Right lobe of liver (tissue), 6 donors: ENCODE results near the gene UNC5B. TPM values are rescaled to one million over a fixed set of nuclear protein-coding genes. Genes with fewer than 3 reads are reported as not detected.
"Not testable (repeated sequence)": the region's sequence is repeated elsewhere in the genome, so short reads cannot be mapped to it uniquely, and the experiment has no call there.

Source experiments
- ATAC-seq, 4 donors: fragments of 200-7000 bp; cut with Tn5 transposase; one replicate each; pipeline ENCODE4 v1.9.1; 2020; ENCODE audit warnings: mild to moderate bottlenecking in 4 of 4, moderate library complexity in 4 of 4
- DNase-seq, 3 donors: peaks; one replicate each; pipeline ENCODE4 v3.0.0-alpha.2; 2020
- H3K27ac ChIP-seq, 3 donors: fragments of 200-600 bp; one replicate each; pipeline ENCODE4 v1.8.0; 2022
- H3K27me3 ChIP-seq, 2 donors: fragments of 200-600 bp; one replicate each; pipeline ENCODE4 v1.8.0; 2022
- H3K36me3 ChIP-seq, 4 donors: fragments of 200-600 bp; sonication (generic) in 1 of 4; one replicate each; pipeline versions ENCODE4 v1.5.1 to v1.8.0; 2017 to 2022; ENCODE audit warnings: control low read depth in 1 of 4
- H3K4me1 ChIP-seq, 4 donors: fragments of 200-600 bp; sonication (generic) in 1 of 4; one replicate each; pipeline versions ENCODE4 v1.5.1 to v1.8.0; 2017 to 2022; ENCODE audit warnings: control low read depth in 1 of 4
- H3K4me3 ChIP-seq, 3 donors: fragments of 200-600 bp; one replicate each; pipeline ENCODE4 v1.8.0; 2022
- H3K9me3 ChIP-seq, 4 donors: fragments of 200-600 bp; sonication (generic) in 1 of 4; one replicate each; pipeline versions ENCODE4 v1.5.1 to v1.8.0; 2017 to 2022; ENCODE audit warnings: control low read depth in 1 of 4
- POLR2A ChIP-seq: fragments of 450-650 bp; IDR thresholded peaks from one replicate; pipeline ENCODE4 v1.6.1; 2017; ENCODE audit warnings: antibody characterized with exemption, mild to moderate bottlenecking
- WGBS: methylation state at CpG from one replicate; pipeline ENCODE4 v1.1.6; 2018; ENCODE audit warnings: low coverage, low lambda C conversion rate; ENCODE audit not compliant: insufficient coverage; ENCODE audit errors: missing lambda C conversion rate; 5-methylcytosine and 5-hydroxymethylcytosine counted together
- intact Hi-C, 2 donors: fragments of 100-400 bp; cut with DNase I; formaldehyde crosslinking; loops; one replicate each; pipeline versions ENCODE4 v1.11.2 to v1.14.1; 2022
- total RNA-seq, 6 experiments: library from RNA; depleted of rRNA in 2 of 6; stranded (reverse); fragments of >200 nt in 2 of 6; fragmentation: NEBNext Ultra II Directional in 3 of 6; extraction: Animal tissue kit (Norgen Biotek cat#: 25700) in 3 of 6; gene quantifications; one replicate each; pipeline versions ENCODE4 v1.1.0 to v1.2.4, GENCODE V29; 2016 to 2023
- TF ChIP-seq, protein P1 (sequence below), 4 donors: fragments of 200-600 bp in 3 of 4; fragments of 450-650 bp in 1 of 4; IDR thresholded peaks; one replicate each; pipeline versions ENCODE4 v1.5.1 to v1.8.0; 2016 to 2022; ENCODE audit warnings: antibody characterized with exemption in 4 of 4, mild to moderate bottlenecking in 2 of 4
- donor health status: DM: no; HTN: yes; CAD: no.
- donor health status: DM: no; HTN: no; CAD: no.
- donor health status: DM: no; HTN: no; CAD: no.
- donor health status: DM: no; HTN: yes; CAD: no.
- donor health status: DM: no; HTN: yes; CAD: no.

Gene UNC5B
- total RNA-seq, 6 experiments from 2014 or later = 1.0 to 6.2 (median 2.1) TPM

GRCh38 chr10:71216751-71217265 is 4.4 kb downstream of the UNC5B start:
- Histone ChIP-seq H3K4me1 (peaks cover 0 to 12% (median 0%) of the 10 kb centered on the region in 4 donors), H3K27ac (no peak overlapping the region), H3K4me3 (peak overlapping the region; percentile 45 to 52 (median 52)), H3K27me3 (no peaks in the 10 kb centered on the region), H3K9me3 (no peaks in the 10 kb centered on the region), H3K36me3 (no peaks in the 10 kb centered on the region)
- 37% methylated on average over 8 of the region's 8 CpGs for WGBS
- ATAC-seq (peak in 1 of 4 donors; percentile 1), DNase-seq (peak in 1 of 3 donors; percentile 35)
- no peak for TF ChIP-seq POLR2A
- TF ChIP-seq, protein P1, sequence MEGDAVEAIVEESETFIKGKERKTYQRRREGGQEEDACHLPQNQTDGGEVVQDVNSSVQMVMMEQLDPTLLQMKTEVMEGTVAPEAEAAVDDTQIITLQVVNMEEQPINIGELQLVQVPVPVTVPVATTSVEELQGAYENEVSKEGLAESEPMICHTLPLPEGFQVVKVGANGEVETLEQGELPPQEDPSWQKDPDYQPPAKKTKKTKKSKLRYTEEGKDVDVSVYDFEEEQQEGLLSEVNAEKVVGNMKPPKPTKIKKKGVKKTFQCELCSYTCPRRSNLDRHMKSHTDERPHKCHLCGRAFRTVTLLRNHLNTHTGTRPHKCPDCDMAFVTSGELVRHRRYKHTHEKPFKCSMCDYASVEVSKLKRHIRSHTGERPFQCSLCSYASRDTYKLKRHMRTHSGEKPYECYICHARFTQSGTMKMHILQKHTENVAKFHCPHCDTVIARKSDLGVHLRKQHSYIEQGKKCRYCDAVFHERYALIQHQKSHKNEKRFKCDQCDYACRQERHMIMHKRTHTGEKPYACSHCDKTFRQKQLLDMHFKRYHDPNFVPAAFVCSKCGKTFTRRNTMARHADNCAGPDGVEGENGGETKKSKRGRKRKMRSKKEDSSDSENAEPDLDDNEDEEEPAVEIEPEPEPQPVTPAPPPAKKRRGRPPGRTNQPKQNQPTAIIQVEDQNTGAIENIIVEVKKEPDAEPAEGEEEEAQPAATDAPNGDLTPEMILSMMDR (IDR thresholded peaks at IDR 0.05) = no peak
- intact Hi-C loops = loop anchor here in 1 of 2 donors (10.0 kb wide), 1 partner anchor 312 kb away; no protein-coding TSS in a partner anchor

- TF ChIP-seq POLR2A = no peak
- TF ChIP-seq, protein P1 (IDR thresholded peaks at IDR 0.05) = no peak
- Histone ChIP-seq H3K27ac (no peak overlapping the region), H3K36me3 (no peaks in the 10 kb centered on the region), H3K27me3 (no peaks in the 10 kb centered on the region), H3K4me3 (peak overlapping the region; percentile 45 to 52 (median 52)), H3K4me1 (peaks cover 0 to 8% (median 0%) of the 10 kb centered on the region in 4 donors), H3K9me3 (no peaks in the 10 kb centered on the region)
- intact Hi-C loops = loop anchor here in 1 of 2 donors (10.0 kb wide), 1 partner anchor 313 kb away; no protein-coding TSS in a partner anchor
- 2% methylated on average over 30 of the region's 57 CpGs for WGBS
- ATAC-seq = peak in 3 of 4 donors; percentile 5 to 11 (median 7)
- peak in 1 of 3 donors; percentile 42 for DNase-seq
Observed at GRCh38 chr10:71217266-71218045, 5.1 kb downstream of the UNC5B start.

DNA sequence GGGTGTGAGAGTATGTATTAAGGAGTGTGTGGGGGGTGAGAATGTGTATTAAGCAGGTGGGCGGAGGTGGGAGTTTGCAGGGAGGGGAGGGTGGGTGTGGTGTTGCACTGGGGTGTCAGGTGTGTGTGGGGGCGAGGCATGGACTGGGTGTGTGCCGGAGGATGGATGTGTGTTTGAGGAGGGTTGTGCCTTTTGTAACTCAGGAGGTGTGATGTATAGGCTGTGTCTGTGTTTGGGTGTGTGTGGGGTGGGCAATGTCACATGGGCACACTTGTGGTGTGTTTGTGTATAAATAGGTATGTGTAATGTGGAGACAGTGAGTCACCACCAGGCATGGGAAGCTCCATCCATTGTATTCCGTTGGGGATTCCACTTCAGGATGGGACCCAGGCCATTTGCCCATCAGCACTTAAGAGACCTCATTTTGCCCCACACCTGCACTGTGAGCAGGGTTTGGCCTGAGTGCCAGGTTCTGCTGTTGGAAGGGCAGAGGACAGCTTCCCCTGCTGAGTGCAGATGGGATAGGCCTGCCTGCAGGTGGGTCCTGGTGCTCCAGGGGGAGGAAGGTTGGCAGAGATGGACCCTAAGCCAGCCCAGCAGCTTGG is 5.8 kb downstream of the UNC5B start:
- DNase-seq (no peak), ATAC-seq (no peak)
- Histone ChIP-seq H3K27me3 (no peaks in the 10 kb centered on the region), H3K27ac (no peak overlapping the region), H3K4me3 (no peak overlapping the region), H3K36me3 (no peaks in the 10 kb centered on the region), H3K9me3 (no peaks in the 10 kb centered on the region), H3K4me1 (peaks cover 0 to 3% (median 0%) of the 10 kb centered on the region in 4 donors)
- WGBS = 91% methylated on average over 4 of the region's 4 CpGs
- intact Hi-C loops = loop anchor here in 1 of 2 donors (10.0 kb wide), 1 partner anchor 313 kb away; no protein-coding TSS in a partner anchor
- TF ChIP-seq POLR2A = no peak
- TF ChIP-seq, protein P1 (IDR thresholded peaks at IDR 0.05) = no peak

DNA sequence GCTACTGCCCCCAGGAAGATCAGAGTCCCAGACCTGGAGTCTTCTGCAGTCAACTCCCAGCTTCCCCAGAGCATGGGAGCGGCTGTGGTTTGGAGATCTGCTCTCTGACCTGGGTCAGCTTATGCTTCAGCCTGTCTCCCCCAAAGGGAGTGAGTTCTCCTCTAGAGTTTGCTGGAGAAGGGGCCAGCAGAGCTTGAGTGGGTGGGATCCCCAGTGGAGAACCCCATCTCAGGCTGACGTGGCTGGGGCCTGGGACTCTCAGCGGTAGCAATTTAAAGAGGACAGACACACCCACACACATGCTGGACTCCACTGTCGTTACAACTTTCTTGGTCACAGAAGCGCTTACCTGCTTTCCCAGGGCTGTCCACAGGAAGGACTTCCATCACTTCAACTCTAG is 6.3 kb downstream of the UNC5B start:
- H3K9me3 ChIP-seq = no peaks in the 10 kb centered on the region
- no peaks in the 10 kb centered on the region for H3K27me3 ChIP-seq
- ATAC-seq (no peak), DNase-seq (peak in 1 of 3 donors; percentile 31)
- no peak overlapping the region for H3K4me3 ChIP-seq
- intact Hi-C loops = loop anchor here in 1 of 2 donors (10.0 kb wide), 1 partner anchor 314 kb away; no protein-coding TSS in a partner anchor
- no peaks in the 10 kb centered on the region for H3K4me1 ChIP-seq
- no peaks in the 10 kb centered on the region for H3K36me3 ChIP-seq
- no peak overlapping the region for H3K27ac ChIP-seq
- no CpG with 5 or more reads among the region's 5 CpGs for WGBS
- TF ChIP-seq, protein P1 (IDR thresholded peaks at IDR 0.05) = no peak
- TF ChIP-seq POLR2A = no peak

GRCh38 chr10:71219236-71219917 is 7.0 kb downstream of the UNC5B start:
- 72% methylated on average over 7 of the region's 7 CpGs for WGBS

More at GRCh38 chr10:71219236-71219917, 7.0 kb downstream of the UNC5B start:
- not testable (repeated sequence) for H3K27me3 ChIP-seq, H3K4me1 ChIP-seq, ATAC-seq, H3K9me3 ChIP-seq, H3K27ac ChIP-seq, H3K36me3 ChIP-seq, H3K4me3 ChIP-seq
- DNase-seq = peak in 1 of 3 donors; percentile 4
- intact Hi-C loops = loop anchor here in 1 of 2 donors (10.0 kb wide), 1 partner anchor 315 kb away; no protein-coding TSS in a partner anchor
